GM23338 (cell line): Measurements from ENCODE around the gene SEMA5A. TPM values are rescaled to one million over a fixed set of nuclear protein-coding genes. Genes with fewer than 3 reads are reported as not detected.

Experiments
- ATAC-seq: fragments of 200-7000 bp; cut with Tn5 transposase; 3 replicates; pipeline ENCODE4 v1.9.1; 2020
- DNase-seq: peaks from one replicate; pipeline ENCODE4 v3.0.0-alpha.2; 2015; ENCODE audit warnings: low spot score
- H2AFZ ChIP-seq: fragments of 200-600 bp; sonication (generic); 2 replicates; pipeline ENCODE4 v1.8.0; 2016; ENCODE audit warnings: antibody characterized with exemption, mild to moderate bottlenecking, moderate library complexity
- H3F3A ChIP-seq: fragments of 200-600 bp; sonication (generic); replicated peaks from 2 replicates; pipeline ENCODE4 v1.8.0; 2017; ENCODE audit warnings: antibody characterized with exemption, mixed run types, low read depth
- H3K27ac ChIP-seq: fragments of 200-600 bp; sonication (generic); 2 replicates; pipeline ENCODE4 v1.6.1; 2016; ENCODE audit warnings: low read depth
- H3K27me3 ChIP-seq: fragments of 200-600 bp; sonication (generic); 2 replicates; pipeline ENCODE4 v1.8.0; 2016; ENCODE audit warnings: mild to moderate bottlenecking, mixed run types, moderate library complexity; ENCODE audit not compliant: insufficient read depth
- H3K36me3 ChIP-seq: fragments of 200-600 bp; sonication (generic); 2 replicates; pipeline ENCODE4 v1.8.0; 2016; ENCODE audit warnings: mild to moderate bottlenecking; ENCODE audit not compliant: insufficient read depth
- H3K4me1 ChIP-seq: fragments of 200-600 bp; sonication (generic); 2 replicates; pipeline ENCODE4 v1.8.0; 2016; ENCODE audit warnings: mild to moderate bottlenecking, moderate library complexity; ENCODE audit not compliant: insufficient read depth
- H3K4me2 ChIP-seq: fragments of 200-600 bp; sonication (generic); 2 replicates; pipeline ENCODE4 v1.7.1; 2017; ENCODE audit warnings: mixed run types
- H3K4me3 ChIP-seq: fragments of 200-600 bp; sonication (generic); 2 replicates; pipeline ENCODE4 v1.6.1; 2016; ENCODE audit warnings: mixed run types
- H3K79me2 ChIP-seq: fragments of 200-600 bp; sonication (generic); replicated peaks from 2 replicates; pipeline ENCODE4 v1.8.0; 2017; ENCODE audit warnings: mild to moderate bottlenecking; ENCODE audit not compliant: insufficient read depth
- H3K9me2 ChIP-seq: fragments of 200-600 bp; sonication (generic); 2 replicates; pipeline ENCODE4 v1.8.0; 2017; ENCODE audit not compliant: insufficient read depth
- H4K20me1 ChIP-seq: fragments of 200-600 bp; sonication (generic); replicated peaks from 2 replicates; pipeline ENCODE4 v1.8.0; 2017; ENCODE audit warnings: mild to moderate bottlenecking; ENCODE audit not compliant: insufficient read depth
- H3K27ac Mint-ChIP-seq: 2 replicates; pipeline ENCODE4 v1.8.0; 2020; ENCODE audit warnings: inconsistent platforms, mild to moderate bottlenecking, moderate library complexity, mixed read lengths
- H3K27me3 Mint-ChIP-seq: 3 replicates; pipeline ENCODE4 v1.8.0; 2022; ENCODE audit warnings: low read depth, mild to moderate bottlenecking, moderate library complexity, mixed read lengths, inconsistent platforms; ENCODE audit not compliant: insufficient read depth, poor library complexity
- H3K36me3 Mint-ChIP-seq: 3 replicates; pipeline ENCODE4 v1.8.0; 2021; ENCODE audit warnings: low read depth, mild to moderate bottlenecking, inconsistent platforms, moderate library complexity, mixed read lengths
- H3K4me1 Mint-ChIP-seq: 3 replicates; pipeline ENCODE4 v1.8.0; 2020; ENCODE audit warnings: mild to moderate bottlenecking, inconsistent platforms, mixed read lengths
- H3K4me3 Mint-ChIP-seq: 3 replicates; pipeline ENCODE4 v1.8.0; 2021; ENCODE audit warnings: moderate library complexity, mild to moderate bottlenecking, inconsistent platforms, mixed read lengths
- H3K9me3 Mint-ChIP-seq: 3 replicates; pipeline ENCODE4 v1.8.0; 2020; ENCODE audit warnings: moderate library complexity, mild to moderate bottlenecking, inconsistent platforms, mixed read lengths
- CREB1 ChIP-seq: fragments of 250-450 bp; sonication (Bioruptor Pico); IDR thresholded peaks from 2 replicates; pipeline ENCODE4 v1.5.0; 2020; ENCODE audit warnings: low read depth, mild to moderate bottlenecking, moderate library complexity
- EZH2 ChIP-seq: fragments of 200-600 bp; sonication (generic); IDR thresholded peaks from one replicate; pipeline ENCODE4 v1.8.0; 2017; ENCODE audit warnings: antibody characterized with exemption, mild to moderate bottlenecking, low read depth; ENCODE audit not compliant: unreplicated experiment
- EZH2phosphoT487 ChIP-seq: fragments of 200-600 bp; sonication (generic); IDR thresholded peaks from one replicate; pipeline ENCODE4 v1.8.1; 2018; ENCODE audit warnings: antibody characterized with exemption; ENCODE audit not compliant: unreplicated experiment
- JUNB ChIP-seq: IDR thresholded peaks from one replicate; pipeline ENCODE4 v1.6.1; 2016; ENCODE audit warnings: antibody characterized with exemption; ENCODE audit not compliant: unreplicated experiment
- NANOG ChIP-seq: IDR thresholded peaks from 2 replicates; pipeline ENCODE4 v1.6.1; 2016; ENCODE audit warnings: antibody characterized with exemption, borderline replicate concordance
- POLR2AphosphoS5 ChIP-seq: IDR thresholded peaks from 2 replicates; pipeline ENCODE4 v1.6.1; 2016; ENCODE audit warnings: antibody characterized with exemption, low read depth
- STAT1 ChIP-seq: IDR thresholded peaks from one replicate; pipeline ENCODE4 v1.6.1; 2016; ENCODE audit warnings: antibody characterized with exemption; ENCODE audit not compliant: unreplicated experiment
- ZNF114 ChIP-seq: fragments of 250-450 bp; sonication (Bioruptor Pico); IDR thresholded peaks from 2 replicates; pipeline ENCODE4 v1.5.0; 2020; ENCODE audit warnings: mild to moderate bottlenecking, moderate library complexity
- ZNF331 ChIP-seq: fragments of 250-450 bp; sonication (Bioruptor Pico); IDR thresholded peaks from 2 replicates; pipeline ENCODE4 v1.5.0; 2020; ENCODE audit warnings: low read depth, mild to moderate bottlenecking, moderate library complexity
- polyA plus RNA-seq: library from polyadenylated mRNA; unstranded; fragments of >200 nt; fragmentation: Nextera tagmentation; extraction: Ambion mirVana; gene quantifications from 2 replicates; pipeline ENCODE4 v1.2.1, GENCODE V29; 2016
- total RNA-seq: library from RNA; depleted of rRNA; stranded (reverse); fragments of >200 nt; shearing (Covaris generic); gene quantifications from 2 replicates; pipeline ENCODE4 v1.2.3, GENCODE V29; 2014
- TF ChIP-seq, protein P1 (sequence below), 2 experiments: fragments of 200-600 bp in 1 of 2; sonication (generic) in 1 of 2; conservative IDR thresholded peaks; 2 replicates each; pipeline versions ENCODE4 v1.5.1 to v1.6.1; 2016 to 2017; ENCODE audit warnings: antibody characterized with exemption in 2 of 2, low read depth in 2 of 2, mild to moderate bottlenecking in 2 of 2, moderate library complexity in 1 of 2
- TF ChIP-seq, protein P2 (sequence below): IDR thresholded peaks from one replicate; pipeline ENCODE4 v1.6.1; 2018; ENCODE audit warnings: antibody characterized with exemption; ENCODE audit not compliant: unreplicated experiment
- TF ChIP-seq, protein P3 (sequence below): fragments of 250-450 bp; sonication (Bioruptor Pico); IDR thresholded peaks from 2 replicates; pipeline ENCODE4 v1.5.0; 2020; ENCODE audit warnings: mild to moderate bottlenecking, moderate library complexity
- TF ChIP-seq, protein P4 (sequence below): IDR thresholded peaks from 2 replicates; pipeline ENCODE4 v1.6.1; 2016; ENCODE audit warnings: antibody characterized with exemption

The SEMA5A gene
- total and polyA plus RNA-seq, 2 experiments from 2014 or later: 2.1 to 8.1 TPM

DNA sequence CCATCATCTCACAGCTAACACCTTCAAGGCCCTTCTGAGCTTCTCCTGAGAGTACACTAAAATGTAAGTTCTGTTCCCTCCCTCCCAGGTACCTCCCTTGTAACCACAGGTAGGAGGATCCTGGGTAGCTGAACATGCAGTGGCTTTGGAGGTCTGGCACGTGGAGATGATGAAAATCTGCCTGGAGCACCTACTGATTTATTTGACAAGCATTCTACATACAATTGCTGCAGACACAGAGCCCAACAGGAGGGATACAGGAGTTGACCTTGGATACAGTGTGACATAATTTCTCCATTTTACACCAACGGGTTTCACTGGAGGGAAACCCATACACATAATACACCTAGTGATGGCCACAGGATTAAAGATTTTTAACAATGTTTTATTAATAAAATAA, 478.7 kb downstream of the SEMA5A start:
- Mint-ChIP-seq H3K36me3 (peaks cover 20% of the 10 kb centered on the region; the same call in 2 of the 3 replicates), H3K4me1 (no peaks in the 10 kb centered on the region), H3K4me3 (no peak overlapping the region), H3K27me3 (no peaks in the 10 kb centered on the region), H3K9me3 (no peaks in the 10 kb centered on the region), H3K27ac (no peak overlapping the region)
- Histone ChIP-seq H3K79me2 (no peaks in the 10 kb centered on the region), H2AFZ (no peak overlapping the region), H3F3A (no peaks in the 10 kb centered on the region), H3K4me3 (no peak overlapping the region), H3K9me2 (peaks cover 2% of the 10 kb centered on the region; the same call in 1 of the 2 replicates), H4K20me1 (no peaks in the 10 kb centered on the region), H3K36me3 (peaks cover 4% of the 10 kb centered on the region; the same call in 1 of the 2 replicates), H3K4me1 (no peaks in the 10 kb centered on the region), H3K27ac (no peak overlapping the region), H3K27me3 (no peaks in the 10 kb centered on the region), H3K4me2 (no peak overlapping the region)
- DNase-seq: no peak
- ATAC-seq: no peak
- TF ChIP-seq EZH2 (no peak), EZH2phosphoT487 (no peak), POLR2AphosphoS5 (no peak), NANOG (no peak), JUNB (no peak), ZNF331 (CRISPR knock-in tag) (no peak), ZNF114 (CRISPR knock-in tag) (no peak), CREB1 (CRISPR knock-in tag) (no peak), STAT1 (no peak)
- TF ChIP-seq, protein P1, sequence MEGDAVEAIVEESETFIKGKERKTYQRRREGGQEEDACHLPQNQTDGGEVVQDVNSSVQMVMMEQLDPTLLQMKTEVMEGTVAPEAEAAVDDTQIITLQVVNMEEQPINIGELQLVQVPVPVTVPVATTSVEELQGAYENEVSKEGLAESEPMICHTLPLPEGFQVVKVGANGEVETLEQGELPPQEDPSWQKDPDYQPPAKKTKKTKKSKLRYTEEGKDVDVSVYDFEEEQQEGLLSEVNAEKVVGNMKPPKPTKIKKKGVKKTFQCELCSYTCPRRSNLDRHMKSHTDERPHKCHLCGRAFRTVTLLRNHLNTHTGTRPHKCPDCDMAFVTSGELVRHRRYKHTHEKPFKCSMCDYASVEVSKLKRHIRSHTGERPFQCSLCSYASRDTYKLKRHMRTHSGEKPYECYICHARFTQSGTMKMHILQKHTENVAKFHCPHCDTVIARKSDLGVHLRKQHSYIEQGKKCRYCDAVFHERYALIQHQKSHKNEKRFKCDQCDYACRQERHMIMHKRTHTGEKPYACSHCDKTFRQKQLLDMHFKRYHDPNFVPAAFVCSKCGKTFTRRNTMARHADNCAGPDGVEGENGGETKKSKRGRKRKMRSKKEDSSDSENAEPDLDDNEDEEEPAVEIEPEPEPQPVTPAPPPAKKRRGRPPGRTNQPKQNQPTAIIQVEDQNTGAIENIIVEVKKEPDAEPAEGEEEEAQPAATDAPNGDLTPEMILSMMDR (conservative IDR thresholded peaks at IDR 0.05; ENCODE audit: low read depth in 2 of 2): no peak
- TF ChIP-seq, protein P2, sequence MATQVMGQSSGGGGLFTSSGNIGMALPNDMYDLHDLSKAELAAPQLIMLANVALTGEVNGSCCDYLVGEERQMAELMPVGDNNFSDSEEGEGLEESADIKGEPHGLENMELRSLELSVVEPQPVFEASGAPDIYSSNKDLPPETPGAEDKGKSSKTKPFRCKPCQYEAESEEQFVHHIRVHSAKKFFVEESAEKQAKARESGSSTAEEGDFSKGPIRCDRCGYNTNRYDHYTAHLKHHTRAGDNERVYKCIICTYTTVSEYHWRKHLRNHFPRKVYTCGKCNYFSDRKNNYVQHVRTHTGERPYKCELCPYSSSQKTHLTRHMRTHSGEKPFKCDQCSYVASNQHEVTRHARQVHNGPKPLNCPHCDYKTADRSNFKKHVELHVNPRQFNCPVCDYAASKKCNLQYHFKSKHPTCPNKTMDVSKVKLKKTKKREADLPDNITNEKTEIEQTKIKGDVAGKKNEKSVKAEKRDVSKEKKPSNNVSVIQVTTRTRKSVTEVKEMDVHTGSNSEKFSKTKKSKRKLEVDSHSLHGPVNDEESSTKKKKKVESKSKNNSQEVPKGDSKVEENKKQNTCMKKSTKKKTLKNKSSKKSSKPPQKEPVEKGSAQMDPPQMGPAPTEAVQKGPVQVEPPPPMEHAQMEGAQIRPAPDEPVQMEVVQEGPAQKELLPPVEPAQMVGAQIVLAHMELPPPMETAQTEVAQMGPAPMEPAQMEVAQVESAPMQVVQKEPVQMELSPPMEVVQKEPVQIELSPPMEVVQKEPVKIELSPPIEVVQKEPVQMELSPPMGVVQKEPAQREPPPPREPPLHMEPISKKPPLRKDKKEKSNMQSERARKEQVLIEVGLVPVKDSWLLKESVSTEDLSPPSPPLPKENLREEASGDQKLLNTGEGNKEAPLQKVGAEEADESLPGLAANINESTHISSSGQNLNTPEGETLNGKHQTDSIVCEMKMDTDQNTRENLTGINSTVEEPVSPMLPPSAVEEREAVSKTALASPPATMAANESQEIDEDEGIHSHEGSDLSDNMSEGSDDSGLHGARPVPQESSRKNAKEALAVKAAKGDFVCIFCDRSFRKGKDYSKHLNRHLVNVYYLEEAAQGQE: no peak
- TF ChIP-seq, protein P3, sequence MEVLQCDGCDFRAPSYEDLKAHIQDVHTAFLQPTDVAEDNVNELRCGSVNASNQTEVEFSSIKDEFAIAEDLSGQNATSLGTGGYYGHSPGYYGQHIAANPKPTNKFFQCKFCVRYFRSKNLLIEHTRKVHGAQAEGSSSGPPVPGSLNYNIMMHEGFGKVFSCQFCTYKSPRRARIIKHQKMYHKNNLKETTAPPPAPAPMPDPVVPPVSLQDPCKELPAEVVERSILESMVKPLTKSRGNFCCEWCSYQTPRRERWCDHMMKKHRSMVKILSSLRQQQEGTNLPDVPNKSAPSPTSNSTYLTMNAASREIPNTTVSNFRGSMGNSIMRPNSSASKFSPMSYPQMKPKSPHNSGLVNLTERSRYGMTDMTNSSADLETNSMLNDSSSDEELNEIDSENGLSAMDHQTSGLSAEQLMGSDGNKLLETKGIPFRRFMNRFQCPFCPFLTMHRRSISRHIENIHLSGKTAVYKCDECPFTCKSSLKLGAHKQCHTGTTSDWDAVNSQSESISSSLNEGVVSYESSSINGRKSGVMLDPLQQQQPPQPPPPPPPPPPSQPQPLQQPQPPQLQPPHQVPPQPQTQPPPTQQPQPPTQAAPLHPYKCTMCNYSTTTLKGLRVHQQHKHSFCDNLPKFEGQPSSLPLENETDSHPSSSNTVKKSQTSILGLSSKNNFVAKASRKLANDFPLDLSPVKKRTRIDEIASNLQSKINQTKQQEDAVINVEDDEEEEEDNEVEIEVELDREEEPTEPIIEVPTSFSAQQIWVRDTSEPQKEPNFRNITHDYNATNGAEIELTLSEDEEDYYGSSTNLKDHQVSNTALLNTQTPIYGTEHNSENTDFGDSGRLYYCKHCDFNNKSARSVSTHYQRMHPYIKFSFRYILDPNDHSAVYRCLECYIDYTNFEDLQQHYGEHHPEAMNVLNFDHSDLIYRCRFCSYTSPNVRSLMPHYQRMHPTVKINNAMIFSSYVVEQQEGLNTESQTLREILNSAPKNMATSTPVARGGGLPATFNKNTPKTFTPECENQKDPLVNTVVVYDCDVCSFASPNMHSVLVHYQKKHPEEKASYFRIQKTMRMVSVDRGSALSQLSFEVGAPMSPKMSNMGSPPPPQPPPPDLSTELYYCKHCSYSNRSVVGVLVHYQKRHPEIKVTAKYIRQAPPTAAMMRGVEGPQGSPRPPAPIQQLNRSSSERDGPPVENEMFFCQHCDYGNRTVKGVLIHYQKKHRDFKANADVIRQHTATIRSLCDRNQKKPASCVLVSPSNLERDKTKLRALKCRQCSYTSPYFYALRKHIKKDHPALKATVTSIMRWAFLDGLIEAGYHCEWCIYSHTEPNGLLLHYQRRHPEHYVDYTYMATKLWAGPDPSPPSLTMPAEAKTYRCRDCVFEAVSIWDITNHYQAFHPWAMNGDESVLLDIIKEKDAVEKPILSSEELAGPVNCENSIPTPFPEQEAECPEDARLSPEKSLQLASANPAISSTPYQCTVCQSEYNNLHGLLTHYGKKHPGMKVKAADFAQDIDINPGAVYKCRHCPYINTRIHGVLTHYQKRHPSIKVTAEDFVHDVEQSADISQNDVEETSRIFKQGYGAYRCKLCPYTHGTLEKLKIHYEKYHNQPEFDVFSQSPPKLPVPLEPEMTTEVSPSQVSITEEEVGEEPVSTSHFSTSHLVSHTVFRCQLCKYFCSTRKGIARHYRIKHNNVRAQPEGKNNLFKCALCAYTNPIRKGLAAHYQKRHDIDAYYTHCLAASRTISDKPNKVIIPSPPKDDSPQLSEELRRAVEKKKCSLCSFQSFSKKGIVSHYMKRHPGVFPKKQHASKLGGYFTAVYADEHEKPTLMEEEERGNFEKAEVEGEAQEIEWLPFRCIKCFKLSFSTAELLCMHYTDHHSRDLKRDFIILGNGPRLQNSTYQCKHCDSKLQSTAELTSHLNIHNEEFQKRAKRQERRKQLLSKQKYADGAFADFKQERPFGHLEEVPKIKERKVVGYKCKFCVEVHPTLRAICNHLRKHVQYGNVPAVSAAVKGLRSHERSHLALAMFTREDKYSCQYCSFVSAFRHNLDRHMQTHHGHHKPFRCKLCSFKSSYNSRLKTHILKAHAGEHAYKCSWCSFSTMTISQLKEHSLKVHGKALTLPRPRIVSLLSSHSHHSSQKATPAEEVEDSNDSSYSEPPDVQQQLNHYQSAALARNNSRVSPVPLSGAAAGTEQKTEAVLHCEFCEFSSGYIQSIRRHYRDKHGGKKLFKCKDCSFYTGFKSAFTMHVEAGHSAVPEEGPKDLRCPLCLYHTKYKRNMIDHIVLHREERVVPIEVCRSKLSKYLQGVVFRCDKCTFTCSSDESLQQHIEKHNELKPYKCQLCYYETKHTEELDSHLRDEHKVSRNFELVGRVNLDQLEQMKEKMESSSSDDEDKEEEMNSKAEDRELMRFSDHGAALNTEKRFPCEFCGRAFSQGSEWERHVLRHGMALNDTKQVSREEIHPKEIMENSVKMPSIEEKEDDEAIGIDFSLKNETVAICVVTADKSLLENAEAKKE (CRISPR knock-in tag): no peak
- TF ChIP-seq, protein P4, sequence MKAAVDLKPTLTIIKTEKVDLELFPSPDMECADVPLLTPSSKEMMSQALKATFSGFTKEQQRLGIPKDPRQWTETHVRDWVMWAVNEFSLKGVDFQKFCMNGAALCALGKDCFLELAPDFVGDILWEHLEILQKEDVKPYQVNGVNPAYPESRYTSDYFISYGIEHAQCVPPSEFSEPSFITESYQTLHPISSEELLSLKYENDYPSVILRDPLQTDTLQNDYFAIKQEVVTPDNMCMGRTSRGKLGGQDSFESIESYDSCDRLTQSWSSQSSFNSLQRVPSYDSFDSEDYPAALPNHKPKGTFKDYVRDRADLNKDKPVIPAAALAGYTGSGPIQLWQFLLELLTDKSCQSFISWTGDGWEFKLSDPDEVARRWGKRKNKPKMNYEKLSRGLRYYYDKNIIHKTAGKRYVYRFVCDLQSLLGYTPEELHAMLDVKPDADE: no peak
